ENCODE results near the gene ANXA5. TPM values are rescaled to one million over a fixed set of nuclear protein-coding genes. Genes with fewer than 3 reads are reported as not detected.

ANXA5 gene
- total RNA-seq, 2 donors from 2014 or later, result 212 to 241 TPM

- 85 to 88% methylated on average over 5 of the region's 5 CpGs for WGBS, 2 experiments (ENCODE audit: insufficient coverage in 1 of 2, insufficient read length in 1 of 2)
- H3K4me1 Mint-ChIP-seq, result peaks cover 22% of the 10 kb centered on the region
Observed at GRCh38 chr4:121698236-121698671, 1.5 kb upstream of the ANXA5 start.

GRCh38 chr4:121697564-121697963 lies 784 bp upstream of the ANXA5 start:
- Histone ChIP-seq H3K27ac (ENCODE audit: low read depth, low read length) (no peak overlapping the region), H3K27me3 (ENCODE audit: control insufficient read depth, insufficient read depth, low read length, poor library complexity, severe bottlenecking) (no peaks in the 10 kb centered on the region), H3K4me3 (ENCODE audit: low read length) (peak overlapping the region; percentile 93), H3K4me1 (ENCODE audit: control insufficient read depth, insufficient read depth, low read length) (peaks cover 5% of the 10 kb centered on the region), H3K9ac (ENCODE audit: extremely low read depth, low read length, poor library complexity, severe bottlenecking) (peak overlapping the region; percentile 61), H3K36me3 (ENCODE audit: control insufficient read depth, insufficient read depth, low read length) (no peaks in the 10 kb centered on the region), H3K9me3 (ENCODE audit: control insufficient read depth, low read length) (peaks cover 11% of the 10 kb centered on the region)
- DNase-seq, result no peak
- Mint-ChIP-seq H3K4me1 (peaks cover 22% of the 10 kb centered on the region), H3K27me3 (ENCODE audit: insufficient read depth) (peaks cover 11% of the 10 kb centered on the region), H3K4me3 (peak overlapping the region; percentile 93), H3K27ac (peak overlapping the region; percentile 32), H3K36me3 (ENCODE audit: low read depth) (peaks cover 10% of the 10 kb centered on the region), H3K9me3 (peaks cover 4% of the 10 kb centered on the region)
- 75 to 85% methylated on average over 7 to 9 of the region's 9 CpGs for WGBS, 2 experiments (ENCODE audit: insufficient coverage in 1 of 2, insufficient read length in 1 of 2)
- TF ChIP-seq, protein P1, sequence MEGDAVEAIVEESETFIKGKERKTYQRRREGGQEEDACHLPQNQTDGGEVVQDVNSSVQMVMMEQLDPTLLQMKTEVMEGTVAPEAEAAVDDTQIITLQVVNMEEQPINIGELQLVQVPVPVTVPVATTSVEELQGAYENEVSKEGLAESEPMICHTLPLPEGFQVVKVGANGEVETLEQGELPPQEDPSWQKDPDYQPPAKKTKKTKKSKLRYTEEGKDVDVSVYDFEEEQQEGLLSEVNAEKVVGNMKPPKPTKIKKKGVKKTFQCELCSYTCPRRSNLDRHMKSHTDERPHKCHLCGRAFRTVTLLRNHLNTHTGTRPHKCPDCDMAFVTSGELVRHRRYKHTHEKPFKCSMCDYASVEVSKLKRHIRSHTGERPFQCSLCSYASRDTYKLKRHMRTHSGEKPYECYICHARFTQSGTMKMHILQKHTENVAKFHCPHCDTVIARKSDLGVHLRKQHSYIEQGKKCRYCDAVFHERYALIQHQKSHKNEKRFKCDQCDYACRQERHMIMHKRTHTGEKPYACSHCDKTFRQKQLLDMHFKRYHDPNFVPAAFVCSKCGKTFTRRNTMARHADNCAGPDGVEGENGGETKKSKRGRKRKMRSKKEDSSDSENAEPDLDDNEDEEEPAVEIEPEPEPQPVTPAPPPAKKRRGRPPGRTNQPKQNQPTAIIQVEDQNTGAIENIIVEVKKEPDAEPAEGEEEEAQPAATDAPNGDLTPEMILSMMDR (conservative IDR thresholded peaks at IDR 0.05), result no peak

More at GRCh38 chr4:121698236-121698671, 1.5 kb upstream of the ANXA5 start:
- Mint-ChIP-seq H3K27me3 (ENCODE audit: insufficient read depth) (peaks cover 11% of the 10 kb centered on the region), H3K4me3 (no peak overlapping the region), H3K36me3 (ENCODE audit: low read depth) (peaks cover 4% of the 10 kb centered on the region), H3K9me3 (peaks cover 5% of the 10 kb centered on the region), H3K27ac (no peak overlapping the region)
- TF ChIP-seq, protein P1 (conservative IDR thresholded peaks at IDR 0.05), result no peak
- H3K4me3 ChIP-seq (ENCODE audit: low read length), result no peak overlapping the region
- no peaks in the 10 kb centered on the region for H3K36me3 ChIP-seq (ENCODE audit: control insufficient read depth, insufficient read depth, low read length)
- H3K27ac ChIP-seq (ENCODE audit: low read depth, low read length), result no peak overlapping the region
- no peak overlapping the region for H3K9ac ChIP-seq (ENCODE audit: extremely low read depth, low read length, poor library complexity, severe bottlenecking)
- H3K27me3 ChIP-seq (ENCODE audit: control insufficient read depth, insufficient read depth, low read length, poor library complexity, severe bottlenecking), result no peaks in the 10 kb centered on the region
- peaks cover 13% of the 10 kb centered on the region for H3K9me3 ChIP-seq (ENCODE audit: control insufficient read depth, low read length)
- H3K4me1 ChIP-seq (ENCODE audit: control insufficient read depth, insufficient read depth, low read length), result peaks cover 4% of the 10 kb centered on the region
- DNase-seq, result no peak

DNA sequence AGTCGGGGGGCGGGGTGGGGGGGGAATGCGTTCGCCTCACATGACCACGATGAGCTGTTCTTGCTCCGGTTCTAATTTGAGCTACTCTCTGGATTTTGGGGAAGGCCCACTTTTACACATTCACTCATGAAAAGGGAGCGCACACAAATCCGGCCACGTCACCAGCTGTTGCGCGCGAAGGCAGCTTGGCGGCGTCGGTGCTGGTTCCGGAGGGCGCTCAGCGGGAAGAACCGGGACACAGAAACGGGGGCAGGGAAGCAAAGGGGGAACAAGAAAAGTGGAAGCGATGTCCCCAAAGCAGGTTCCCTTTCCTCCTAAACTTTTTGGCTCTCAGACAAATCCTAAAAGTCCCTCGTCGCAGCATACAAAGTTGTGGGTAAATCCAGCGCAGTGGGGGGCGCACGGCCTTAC lies 605 bp downstream of the ANXA5 start:
- WGBS, 2 experiments (ENCODE audit: insufficient coverage in 1 of 2, insufficient read length in 1 of 2), result 0% methylated on average over 17 to 26 of the region's 26 CpGs
- no peaks in the 10 kb centered on the region for H3K36me3 ChIP-seq (ENCODE audit: control insufficient read depth, insufficient read depth, low read length)
- H3K4me1 ChIP-seq (ENCODE audit: control insufficient read depth, insufficient read depth, low read length), result peaks cover 12% of the 10 kb centered on the region
- Mint-ChIP-seq H3K27ac (peak overlapping the region; percentile 95), H3K27me3 (ENCODE audit: insufficient read depth) (peaks cover 11% of the 10 kb centered on the region), H3K4me1 (peaks cover 22% of the 10 kb centered on the region), H3K36me3 (ENCODE audit: low read depth) (peaks cover 15% of the 10 kb centered on the region), H3K4me3 (peak overlapping the region; percentile 93), H3K9me3 (no peaks in the 10 kb centered on the region)
- H3K9ac ChIP-seq (ENCODE audit: extremely low read depth, low read length, poor library complexity, severe bottlenecking), result peak overlapping the region; percentile 79
- H3K27me3 ChIP-seq (ENCODE audit: control insufficient read depth, insufficient read depth, low read length, poor library complexity, severe bottlenecking), result no peaks in the 10 kb centered on the region
- H3K9me3 ChIP-seq (ENCODE audit: control insufficient read depth, low read length), result no peaks in the 10 kb centered on the region
- no peak for DNase-seq
- H3K27ac ChIP-seq (ENCODE audit: low read depth, low read length), result peak overlapping the region; percentile 40
- TF ChIP-seq, protein P1 (conservative IDR thresholded peaks at IDR 0.05), result peak; percentile 24
- H3K4me3 ChIP-seq (ENCODE audit: low read length), result peak overlapping the region; percentile 93
